Activated T-helper 2 cell treated with anti-CD3 and anti-CD28 coated beads, Interferon-gamma antibody, Interleukin-2, Interleukin-4, amounts not matched to agents 10 μg/mL and 5 μg/mL and 100 μg/mL, durations not matched to agents 14 hours and 24 hours and 36 hours (primary cell): Measurements from ENCODE around the gene DOLK. TPM values are rescaled to one million over a fixed set of nuclear protein-coding genes. Genes with fewer than 3 reads are reported as not detected.

Source experiments
- DNase-seq: peaks from one replicate; pipeline ENCODE4 v3.0.0; 2021; ENCODE audit warnings: low spot score
- H3K27ac Mint-ChIP-seq: one replicate; pipeline ENCODE4 v1.8.0; 2021; ENCODE audit warnings: mixed read lengths
- H3K27me3 Mint-ChIP-seq: one replicate; pipeline ENCODE4 v1.8.0; 2021; ENCODE audit warnings: low read depth, mixed read lengths
- H3K36me3 Mint-ChIP-seq: one replicate; pipeline ENCODE4 v1.8.0; 2021; ENCODE audit warnings: low read depth, mixed read lengths
- H3K4me1 Mint-ChIP-seq: one replicate; pipeline ENCODE4 v1.8.0; 2021; ENCODE audit warnings: low read depth, mixed read lengths
- H3K4me3 Mint-ChIP-seq: one replicate; pipeline ENCODE4 v1.8.0; 2021; ENCODE audit warnings: low read depth, mild to moderate bottlenecking, moderate library complexity, mixed read lengths
- H3K9me3 Mint-ChIP-seq: one replicate; pipeline ENCODE4 v1.8.0; 2021; ENCODE audit warnings: mixed read lengths
- intact Hi-C: fragments of 100-400 bp; cut with micrococcal nuclease; formaldehyde crosslinking; loops from one replicate; pipeline ENCODE4 v1.15.1; 2023
- total RNA-seq: library from RNA; stranded (reverse); gene quantifications from 2 replicates; pipeline ENCODE4 v1.2.3, GENCODE V29; 2022

DOLK gene
- total RNA-seq, 1 donor from 2014 or later: 13.3 TPM

DNA sequence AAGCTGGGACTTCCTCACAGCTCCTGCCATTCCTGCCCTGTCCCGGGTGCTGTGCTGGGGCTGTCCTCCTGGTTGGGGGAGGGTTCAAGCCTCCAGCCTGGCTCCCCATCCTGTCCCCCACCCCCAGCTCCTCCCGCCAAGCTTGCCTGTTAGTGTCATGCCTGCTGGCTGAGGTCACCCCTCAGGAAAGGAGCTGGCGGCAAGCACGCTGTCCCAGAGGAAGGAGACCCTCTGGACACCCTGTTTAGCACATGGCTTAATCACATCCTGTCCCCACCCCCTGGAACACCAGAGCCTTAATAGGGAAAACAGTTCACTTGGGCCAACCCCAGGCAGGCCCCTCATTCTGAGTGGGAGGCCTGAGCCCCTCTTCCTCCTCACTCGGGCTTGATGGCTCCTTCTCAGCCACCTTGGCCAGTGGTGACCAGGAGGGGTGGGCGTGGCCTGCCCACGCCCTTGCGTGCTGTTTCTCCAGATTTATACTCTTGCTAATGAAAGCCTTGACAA lies 35.8 kb downstream of the DOLK start:
- peak overlapping the region; percentile 88 for H3K27ac Mint-ChIP-seq
- H3K27me3 Mint-ChIP-seq: no peaks in the 10 kb centered on the region
- no peak for DNase-seq
- H3K4me1 Mint-ChIP-seq: peaks cover 29% of the 10 kb centered on the region
- no peak overlapping the region for H3K4me3 Mint-ChIP-seq
- H3K36me3 Mint-ChIP-seq: peaks cover 66% of the 10 kb centered on the region
- intact Hi-C loops: no loop called here
- no peaks in the 10 kb centered on the region for H3K9me3 Mint-ChIP-seq

DNA sequence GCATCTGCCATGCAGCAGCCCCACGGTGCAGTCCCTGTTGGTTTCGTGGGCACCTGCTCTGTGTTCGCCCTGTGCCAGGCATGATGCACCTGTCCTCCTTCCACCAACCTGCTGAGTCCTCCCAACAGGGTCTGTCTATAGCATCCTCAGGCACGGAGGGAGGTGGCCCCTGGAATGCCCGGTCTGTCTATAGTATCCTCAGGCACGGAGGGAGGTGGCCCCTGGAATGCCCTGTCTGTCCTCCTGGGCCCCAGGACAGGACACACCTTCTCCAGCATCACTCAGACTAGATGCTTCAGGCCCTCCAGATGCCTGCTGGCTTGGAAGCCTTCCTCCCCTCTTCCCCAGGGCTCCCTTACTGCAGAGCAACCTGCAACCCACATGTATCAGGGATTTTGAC lies 36.5 kb downstream of the DOLK start:
- no peak for DNase-seq
- Mint-ChIP-seq H3K4me3 (no peak overlapping the region), H3K27me3 (no peaks in the 10 kb centered on the region), H3K36me3 (peaks cover 65% of the 10 kb centered on the region), H3K9me3 (no peaks in the 10 kb centered on the region), H3K27ac (no peak overlapping the region), H3K4me1 (peaks cover 31% of the 10 kb centered on the region)
- intact Hi-C loops: no loop called here

- H3K9me3 Mint-ChIP-seq: no peaks in the 10 kb centered on the region
- no peak for DNase-seq
- no peak overlapping the region for H3K27ac Mint-ChIP-seq
- no peak overlapping the region for H3K4me3 Mint-ChIP-seq
- peaks cover 60% of the 10 kb centered on the region for H3K36me3 Mint-ChIP-seq
- intact Hi-C loops: no loop called here
- H3K4me1 Mint-ChIP-seq: peaks cover 31% of the 10 kb centered on the region
- no peaks in the 10 kb centered on the region for H3K27me3 Mint-ChIP-seq
Measured at GRCh38 chr9:128909859-128910258, 37.5 kb downstream of the DOLK start.

DNA sequence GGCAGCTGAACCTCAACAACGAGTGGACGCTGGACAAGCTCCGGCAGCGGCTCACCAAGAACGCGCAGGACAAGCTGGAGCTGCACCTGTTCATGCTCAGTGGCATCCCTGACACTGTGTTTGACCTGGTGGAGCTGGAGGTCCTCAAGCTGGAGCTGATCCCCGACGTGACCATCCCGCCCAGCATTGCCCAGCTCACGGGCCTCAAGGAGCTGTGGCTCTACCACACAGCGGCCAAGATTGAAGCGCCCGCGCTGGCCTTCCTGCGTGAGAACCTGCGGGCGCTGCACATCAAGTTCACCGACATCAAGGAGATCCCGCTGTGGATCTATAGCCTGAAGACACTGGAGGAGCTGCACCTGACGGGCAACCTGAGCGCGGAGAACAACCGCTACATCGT lies 39.0 kb downstream of the DOLK start:
- Mint-ChIP-seq H3K27me3 (no peaks in the 10 kb centered on the region), H3K4me1 (peaks cover 32% of the 10 kb centered on the region), H3K4me3 (no peak overlapping the region), H3K9me3 (no peaks in the 10 kb centered on the region), H3K27ac (no peak overlapping the region), H3K36me3 (peaks cover 53% of the 10 kb centered on the region)
- intact Hi-C loops: no loop called here
- DNase-seq: no peak

- peaks cover 33% of the 10 kb centered on the region for H3K4me1 Mint-ChIP-seq
- no peak overlapping the region for H3K4me3 Mint-ChIP-seq
- no peaks in the 10 kb centered on the region for H3K27me3 Mint-ChIP-seq
- DNase-seq: no peak
- H3K9me3 Mint-ChIP-seq: no peaks in the 10 kb centered on the region
- intact Hi-C loops: no loop called here
- H3K36me3 Mint-ChIP-seq: peaks cover 38% of the 10 kb centered on the region
- H3K27ac Mint-ChIP-seq: peak overlapping the region; percentile 42
Measured at GRCh38 chr9:128906741-128907140, 40.7 kb downstream of the DOLK start.

DNA sequence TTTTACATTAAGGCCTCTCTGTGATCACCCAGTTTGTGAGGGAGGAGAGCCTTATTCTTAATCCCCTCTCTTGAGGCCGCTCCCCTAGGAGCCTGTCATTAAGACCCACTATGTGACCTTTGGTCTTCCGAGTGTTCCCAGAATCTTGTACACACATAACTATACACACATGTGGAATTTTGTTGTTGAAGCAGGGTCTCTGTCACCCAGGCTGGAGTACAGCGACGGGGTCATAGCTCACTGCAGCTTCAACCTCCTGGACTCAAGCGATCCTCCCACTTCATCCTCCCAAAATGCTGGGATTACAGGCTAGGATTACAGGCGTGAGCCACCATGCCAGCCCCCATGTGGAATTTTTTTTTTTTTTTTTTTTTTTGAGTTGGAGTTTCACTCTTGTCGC lies 41.4 kb downstream of the DOLK start:
- Mint-ChIP-seq H3K9me3 (no peaks in the 10 kb centered on the region), H3K27me3 (no peaks in the 10 kb centered on the region), H3K27ac (no peak overlapping the region), H3K4me3 (no peak overlapping the region), H3K4me1 (peaks cover 30% of the 10 kb centered on the region), H3K36me3 (peaks cover 36% of the 10 kb centered on the region)
- intact Hi-C loops: no loop called here
- no peak for DNase-seq

GRCh38 chr9:128903871-128904620 lies 43.4 kb downstream of the DOLK start:
- peak overlapping the region; percentile 69 for H3K27ac Mint-ChIP-seq
- DNase-seq: no peak
- peaks cover 30% of the 10 kb centered on the region for H3K36me3 Mint-ChIP-seq
- H3K4me1 Mint-ChIP-seq: peaks cover 44% of the 10 kb centered on the region
- intact Hi-C loops: loop anchor here (2.0 kb wide), 2 partner anchors 21 to 43 kb away; partner anchors contain the start of genes DOLK, LRRC8A and NUP188
- no peaks in the 10 kb centered on the region for H3K27me3 Mint-ChIP-seq
- H3K4me3 Mint-ChIP-seq: no peak overlapping the region
- H3K9me3 Mint-ChIP-seq: no peaks in the 10 kb centered on the region

- intact Hi-C loops: loop anchor here (2.0 kb wide), 2 partner anchors 20 to 44 kb away; partner anchors contain the start of genes DOLK, LRRC8A and NUP188
- Mint-ChIP-seq H3K4me3 (peak overlapping the region; percentile 8), H3K36me3 (peaks cover 27% of the 10 kb centered on the region), H3K4me1 (peaks cover 50% of the 10 kb centered on the region), H3K27ac (peak overlapping the region; percentile 84), H3K27me3 (no peaks in the 10 kb centered on the region), H3K9me3 (no peaks in the 10 kb centered on the region)
- no peak for DNase-seq
Measured at GRCh38 chr9:128903079-128903461, 44.3 kb downstream of the DOLK start.

- H3K4me1 Mint-ChIP-seq: peaks cover 54% of the 10 kb centered on the region
- H3K4me3 Mint-ChIP-seq: peak overlapping the region; percentile 53
- peak overlapping the region; percentile 84 for H3K27ac Mint-ChIP-seq
- intact Hi-C loops: loop anchor here (2.0 kb wide), 2 partner anchors 20 to 44 kb away; partner anchors contain the start of genes DOLK, LRRC8A and NUP188
- peaks cover 26% of the 10 kb centered on the region for H3K36me3 Mint-ChIP-seq
- peak; percentile 82 for DNase-seq
- no peaks in the 10 kb centered on the region for H3K27me3 Mint-ChIP-seq
- no peaks in the 10 kb centered on the region for H3K9me3 Mint-ChIP-seq
Measured at GRCh38 chr9:128902351-128903078, 44.9 kb downstream of the DOLK start.

- Mint-ChIP-seq H3K36me3 (peaks cover 24% of the 10 kb centered on the region), H3K9me3 (no peaks in the 10 kb centered on the region), H3K4me3 (peak overlapping the region; percentile 53), H3K4me1 (peaks cover 56% of the 10 kb centered on the region), H3K27me3 (no peaks in the 10 kb centered on the region), H3K27ac (peak overlapping the region; percentile 84)
- intact Hi-C loops: loop anchor here (2.0 kb wide), 2 partner anchors 19 to 45 kb away; partner anchors contain the start of genes DOLK, LRRC8A and NUP188
- no peak for DNase-seq
Measured at GRCh38 chr9:128901822-128902221, 45.6 kb downstream of the DOLK start.

DNA sequence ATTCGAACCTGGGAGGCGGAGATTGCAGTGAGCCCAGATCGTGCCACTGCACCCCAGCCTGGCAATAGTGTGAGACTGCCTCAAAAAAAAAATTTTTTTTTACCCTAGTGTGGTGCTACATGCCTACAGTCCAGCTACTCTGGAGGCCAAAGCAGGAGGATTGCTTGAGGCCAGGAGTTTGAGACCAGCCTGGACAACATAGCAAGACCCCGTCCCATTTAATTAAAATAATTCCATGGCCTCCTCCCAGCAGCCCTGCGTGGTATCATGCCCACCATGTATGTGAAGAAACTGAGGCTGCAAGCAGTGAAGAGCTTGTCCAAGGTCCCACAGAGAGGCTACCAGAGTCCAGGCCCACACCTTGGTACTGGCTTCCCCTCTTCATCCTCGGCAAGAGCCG lies 46.0 kb downstream of the DOLK start:
- Mint-ChIP-seq H3K9me3 (no peaks in the 10 kb centered on the region), H3K4me3 (no peak overlapping the region), H3K27ac (peak overlapping the region; percentile 99), H3K27me3 (no peaks in the 10 kb centered on the region), H3K36me3 (peaks cover 26% of the 10 kb centered on the region), H3K4me1 (peaks cover 53% of the 10 kb centered on the region)
- no peak for DNase-seq
- intact Hi-C loops: no loop called here

DNA sequence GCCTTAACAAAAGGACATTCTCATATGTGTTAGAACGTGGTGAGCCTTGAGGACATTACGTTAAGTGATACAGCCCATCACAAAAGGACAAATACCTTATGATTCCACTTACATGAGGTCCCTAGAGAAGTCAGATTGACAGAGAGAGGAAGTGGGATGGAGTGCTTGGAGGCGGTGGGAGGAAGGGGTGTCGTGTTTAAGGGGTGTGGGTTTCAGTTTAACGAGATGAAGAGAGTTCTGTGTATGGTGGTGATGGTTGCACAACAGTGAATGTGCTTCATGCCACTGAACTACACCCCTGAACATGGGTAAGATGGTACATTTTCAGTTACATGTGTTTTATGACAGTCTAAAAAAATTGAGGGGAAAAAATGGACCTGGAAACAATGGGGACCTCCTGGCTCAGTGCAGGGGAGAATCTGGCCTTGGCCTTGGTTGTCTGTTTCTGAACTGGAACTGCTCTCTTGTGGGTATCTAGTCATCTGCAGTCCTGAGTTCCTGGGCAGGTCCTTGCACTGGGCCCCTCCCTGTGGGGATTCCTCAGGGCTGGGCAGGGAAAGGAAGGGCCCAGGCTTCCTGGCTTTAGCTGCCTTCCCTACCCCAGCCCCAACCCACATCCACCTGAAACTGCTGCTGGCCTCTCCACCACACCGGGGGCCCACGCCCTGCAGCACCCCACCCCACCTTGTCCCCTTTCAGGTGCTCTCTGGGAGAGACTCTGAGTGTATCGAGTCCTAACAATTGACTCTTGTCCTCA lies 47.7 kb downstream of the DOLK start:
- Mint-ChIP-seq H3K27ac (peak overlapping the region; percentile 99), H3K4me3 (peak overlapping the region; percentile 69), H3K9me3 (no peaks in the 10 kb centered on the region), H3K4me1 (peaks cover 62% of the 10 kb centered on the region), H3K36me3 (peaks cover 36% of the 10 kb centered on the region), H3K27me3 (no peaks in the 10 kb centered on the region)
- intact Hi-C loops: no loop called here
- peak; percentile 38 for DNase-seq
